GM06990 (cell line): ENCODE data around the gene CCDC85B.

Experiments used
- DNase-seq: peaks from one replicate; pipeline ENCODE4 v3.0.0-alpha.2; 2011; ENCODE audit not compliant: insufficient read length; ENCODE audit errors: extremely low read depth
- H3K27me3 ChIP-seq: replicated peaks from 2 replicates; pipeline ENCODE4 v1.6.0; 2011; ENCODE audit warnings: low read length; ENCODE audit not compliant: control insufficient read depth, insufficient read depth
- H3K36me3 ChIP-seq: 2 replicates; pipeline ENCODE4 v1.5.1; 2011; ENCODE audit warnings: low read length; ENCODE audit not compliant: control insufficient read depth, insufficient read depth
- H3K4me3 ChIP-seq: replicated peaks from 2 replicates; pipeline ENCODE4 v1.5.1; 2011; ENCODE audit warnings: low read depth, mild to moderate bottlenecking, control low read depth, low read length
- CTCF ChIP-seq: IDR thresholded peaks from 2 replicates; pipeline ENCODE4 v1.5.1; 2011; ENCODE audit warnings: low read length, control low read depth, mild to moderate bottlenecking, inconsistent platforms; ENCODE audit not compliant: insufficient read depth, poor library complexity, severe bottlenecking

CCDC85B gene

GRCh38 chr11:65937766-65938165 is 47.3 kb downstream of the CCDC85B start:
- Histone ChIP-seq H3K27me3 (no peaks in the 10 kb centered on the region), H3K4me3 (no peak overlapping the region), H3K36me3 (no peaks in the 10 kb centered on the region)
- TF ChIP-seq CTCF = no peak
- no peak for DNase-seq
